Stimulated activated CD8-positive, alpha-beta memory T cell treated with anti-CD3 and anti-CD28 coated beads, Interleukin-12 subunit alpha, Interleukin-12 subunit beta, amount 100 ng/mL, for 4 hours (primary cell): ENCODE measurements around the gene WDR11.
"Not testable (repeated sequence)": the region's sequence is repeated elsewhere in the genome, so short reads cannot be mapped to it uniquely, and the experiment has no call there.

Experiments
- DNase-seq: peaks from one replicate; pipeline ENCODE4 v3.0.0-alpha.2; 2020; ENCODE audit warnings: low read depth

WDR11 gene

GRCh38 chr10:120841522-120842189 is 9.5 kb upstream of the WDR11 start:
- no peak for DNase-seq

GRCh38 chr10:120854388-120854787 is 3.2 kb downstream of the WDR11 start:
- no peak for DNase-seq

- DNase-seq = no peak
Observed at GRCh38 chr10:120861178-120861855, 10.2 kb downstream of the WDR11 start.

- no peak for DNase-seq
Observed at GRCh38 chr10:120873741-120874140, 22.6 kb downstream of the WDR11 start.

- DNase-seq = no peak
Observed at GRCh38 chr10:120883071-120883470, 31.9 kb downstream of the WDR11 start.

- no peak for DNase-seq
Observed at GRCh38 chr10:120887482-120887881, 36.3 kb downstream of the WDR11 start.

GRCh38 chr10:120891365-120891764 is 40.2 kb downstream of the WDR11 start:
- no peak for DNase-seq

GRCh38 chr10:120894556-120894955 is 43.4 kb downstream of the WDR11 start:
- DNase-seq = no peak

- no peak for DNase-seq
Observed at GRCh38 chr10:120897343-120897742, 46.2 kb downstream of the WDR11 start.

- DNase-seq = no peak
Observed at GRCh38 chr10:120905268-120905667, 54.1 kb downstream of the WDR11 start.

- DNase-seq = no peak
Observed at GRCh38 chr10:120917521-120918250, 66.5 kb downstream of the WDR11 start.

GRCh38 chr10:120923886-120924285 is 72.7 kb downstream of the WDR11 start:
- not testable (repeated sequence) for DNase-seq

GRCh38 chr10:120926611-120927010 is 75.4 kb downstream of the WDR11 start:
- no peak for DNase-seq

GRCh38 chr10:120927352-120927751 is 76.2 kb downstream of the WDR11 start:
- no peak for DNase-seq

- no peak for DNase-seq
Observed at GRCh38 chr10:120929166-120929565, 78.0 kb downstream of the WDR11 start.

GRCh38 chr10:120931423-120931822 is 80.3 kb downstream of the WDR11 start:
- no peak for DNase-seq

- DNase-seq = no peak
Observed at GRCh38 chr10:120931999-120932398, 80.8 kb downstream of the WDR11 start.

- no peak for DNase-seq
Observed at GRCh38 chr10:120938822-120939221, 87.7 kb downstream of the WDR11 start.

GRCh38 chr10:120940299-120940900 is 89.2 kb downstream of the WDR11 start:
- no peak for DNase-seq

GRCh38 chr10:120941501-120941900 is 90.3 kb downstream of the WDR11 start:
- DNase-seq = no peak

GRCh38 chr10:120942806-120943413 is 91.7 kb downstream of the WDR11 start:
- peak; percentile 32 for DNase-seq

- DNase-seq = no peak
Observed at GRCh38 chr10:120943542-120943941, 92.4 kb downstream of the WDR11 start.
